Prostate gland (tissue), 2 donors: ENCODE results near the gene NAALADL2.

Source experiments
- POLR2A ChIP-seq: fragments of 450-650 bp; IDR thresholded peaks from one replicate; pipeline ENCODE4 v1.6.1; 2016; ENCODE audit warnings: antibody characterized with exemption, mild to moderate bottlenecking
- TF ChIP-seq, protein P1 (sequence below), 4 experiments: fragments of 200-600 bp in 2 of 4; fragments of 450-650 bp in 2 of 4; sonication (generic) in 2 of 4; IDR thresholded peaks; 1 replicate in 3 of 4; 2 replicates in 1 of 4; pipeline ENCODE4 v1.5.1; 2016 to 2019; ENCODE audit warnings: antibody characterized with exemption in 4 of 4, mild to moderate bottlenecking in 2 of 4, moderate library complexity in 2 of 4

DNA sequence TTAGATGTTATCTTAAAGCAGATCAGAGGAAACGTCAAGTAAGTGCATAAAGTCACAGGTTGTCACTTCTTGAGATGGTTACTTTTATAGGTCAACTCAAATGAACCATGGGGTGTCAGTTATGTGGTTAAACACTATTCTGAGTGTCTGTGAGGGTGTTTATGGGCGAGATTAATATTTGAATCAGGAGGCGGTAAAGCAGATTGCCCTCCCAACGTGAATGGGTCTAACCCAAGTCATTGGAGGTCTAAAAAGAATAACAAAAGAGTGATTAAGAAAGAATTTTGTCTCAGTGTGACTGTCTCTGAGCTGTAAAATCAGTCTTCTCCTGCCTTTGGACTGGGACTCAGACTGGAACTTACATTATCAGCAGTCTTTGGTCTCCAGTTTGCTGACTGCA lies 977.5 kb downstream of the NAALADL2 start:
- TF ChIP-seq POLR2A = no peak
- TF ChIP-seq, protein P1, sequence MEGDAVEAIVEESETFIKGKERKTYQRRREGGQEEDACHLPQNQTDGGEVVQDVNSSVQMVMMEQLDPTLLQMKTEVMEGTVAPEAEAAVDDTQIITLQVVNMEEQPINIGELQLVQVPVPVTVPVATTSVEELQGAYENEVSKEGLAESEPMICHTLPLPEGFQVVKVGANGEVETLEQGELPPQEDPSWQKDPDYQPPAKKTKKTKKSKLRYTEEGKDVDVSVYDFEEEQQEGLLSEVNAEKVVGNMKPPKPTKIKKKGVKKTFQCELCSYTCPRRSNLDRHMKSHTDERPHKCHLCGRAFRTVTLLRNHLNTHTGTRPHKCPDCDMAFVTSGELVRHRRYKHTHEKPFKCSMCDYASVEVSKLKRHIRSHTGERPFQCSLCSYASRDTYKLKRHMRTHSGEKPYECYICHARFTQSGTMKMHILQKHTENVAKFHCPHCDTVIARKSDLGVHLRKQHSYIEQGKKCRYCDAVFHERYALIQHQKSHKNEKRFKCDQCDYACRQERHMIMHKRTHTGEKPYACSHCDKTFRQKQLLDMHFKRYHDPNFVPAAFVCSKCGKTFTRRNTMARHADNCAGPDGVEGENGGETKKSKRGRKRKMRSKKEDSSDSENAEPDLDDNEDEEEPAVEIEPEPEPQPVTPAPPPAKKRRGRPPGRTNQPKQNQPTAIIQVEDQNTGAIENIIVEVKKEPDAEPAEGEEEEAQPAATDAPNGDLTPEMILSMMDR (IDR thresholded peaks at IDR 0.05) = no peak
